Spinal cord (tissue), 10 donors: ENCODE measurements around the gene SLC6A20. TPM values are rescaled to one million over a fixed set of nuclear protein-coding genes. Genes with fewer than 3 reads are reported as not detected.

ENCODE experiments used
- DNase-seq, 6 donors: peaks; one replicate each; pipeline versions ENCODE4 v3.0.0 to v3.0.0-alpha.2; 2013 to 2015; ENCODE audit warnings: low spot score in 6 of 6, low read depth in 4 of 6
- H3K27ac ChIP-seq: one replicate; pipeline ENCODE4 v1.5.1; 2013; ENCODE audit warnings: low read depth, low read length, control low read depth
- H3K27me3 ChIP-seq: one replicate; pipeline ENCODE4 v1.6.1; 2013; ENCODE audit warnings: low read length; ENCODE audit not compliant: control insufficient read depth, insufficient read depth
- H3K36me3 ChIP-seq: one replicate; pipeline ENCODE4 v1.6.1; 2013; ENCODE audit warnings: low read length; ENCODE audit not compliant: control insufficient read depth, insufficient read depth
- H3K4me1 ChIP-seq: one replicate; pipeline ENCODE4 v1.6.1; 2013; ENCODE audit warnings: low read length; ENCODE audit not compliant: control insufficient read depth, insufficient read depth
- H3K4me3 ChIP-seq: one replicate; pipeline ENCODE4 v1.5.1; 2013; ENCODE audit warnings: low read depth, low read length, control low read depth
- H3K9me3 ChIP-seq: one replicate; pipeline ENCODE4 v1.6.1; 2013; ENCODE audit warnings: low read length; ENCODE audit not compliant: control insufficient read depth, insufficient read depth
- WGBS: methylation state at CpG from one replicate; pipeline ENCODE4 v1.1.5; 2013; ENCODE audit warnings: missing lambda C conversion rate; ENCODE audit not compliant: insufficient coverage; 5-methylcytosine and 5-hydroxymethylcytosine counted together
- long read RNA-seq, 4 donors: transcript quantifications; one replicate each; lab custom pipeline, GENCODE V29; 2026
- polyA plus RNA-seq, 2 donors: library from polyadenylated mRNA; unstranded; fragments of 120-200 nt; gene quantifications; one replicate each; pipeline ENCODE4 v1.2.1, GENCODE V29; 2013; ENCODE audit not compliant: insufficient read length in 2 of 2
- total RNA-seq, 2 donors: library from RNA; depleted of rRNA in 1 of 2; stranded (reverse); fragments of 120-200 nt in 1 of 2; fragments of >200 nt in 1 of 2; gene quantifications; one replicate each; pipeline versions ENCODE4 v1.2.3 to v1.2.4, GENCODE V29; 2013 to 2014
- donor health status: healthy.

SLC6A20 gene
- total RNA-seq (100 to 1,000 TPM in 1 of 2 donors, 10 to 100 TPM in 1; 19.0 to 110 TPM), polyA plus RNA-seq (10 to 100 TPM in 1 of 2 donors, 1 to 10 TPM in 1; 1.9 to 24.7 TPM)
- long read RNA-seq, donor 1, full-length matches to known transcripts, result 4 of 10 reads
- long read RNA-seq, donor 1, partial matches to known transcripts, result 6 of 10 reads
- long read RNA-seq, donor 1, other reads (novel, unspliced or antisense), result 0 of 10 reads
- long read RNA-seq, donor 2, partial matches to known transcripts, result 0 of 1 reads
- long read RNA-seq, donor 2, other reads (novel, unspliced or antisense), result 0 of 1 reads
- long read RNA-seq, donor 3, result 0 reads
- long read RNA-seq, donor 4, result 0 reads

GRCh38 chr3:45795882-45796765 is at the start of gene SLC6A20:
SLC6A20 (minus strand) TSS chr3:45796536; CDS start chr3:45796419, 117 bp downstream.
- Histone ChIP-seq H3K27ac (no peak within 1 kb of the TSS), H3K9me3 (no peaks in the 10 kb centered on the region), H3K27me3 (peaks cover 50% of the 10 kb centered on the region), H3K4me3 (peak within 1 kb of the TSS; percentile 41), H3K36me3 (no peaks in the 10 kb centered on the region), H3K4me1 (peaks cover 15% of the 10 kb centered on the region)
- WGBS, result 1% methylated on average over 86 of the region's 91 CpGs
- peak in 2 of 6 donors; percentile 12 to 33 for DNase-seq

- no peak for DNase-seq
- H3K9me3 ChIP-seq, result no peaks in the 10 kb centered on the region
- H3K4me1 ChIP-seq, result peaks cover 5% of the 10 kb centered on the region
- H3K4me3 ChIP-seq, result no peak overlapping the region
- peaks cover 10% of the 10 kb centered on the region for H3K27me3 ChIP-seq
- no CpG with 5 or more reads among the region's 1 CpG for WGBS
- no peaks in the 10 kb centered on the region for H3K36me3 ChIP-seq
- no peak overlapping the region for H3K27ac ChIP-seq
Measured at GRCh38 chr3:45844616-45845015, 48.3 kb upstream of the SLC6A20 start.

- H3K9me3 ChIP-seq, result no peaks in the 10 kb centered on the region
- no peak overlapping the region for H3K4me3 ChIP-seq
- peaks cover 5% of the 10 kb centered on the region for H3K27me3 ChIP-seq
- 97% methylated on average over 5 of the region's 9 CpGs for WGBS
- DNase-seq, result no peak
- peaks cover 5% of the 10 kb centered on the region for H3K4me1 ChIP-seq
- no peak overlapping the region for H3K27ac ChIP-seq
- H3K36me3 ChIP-seq, result no peaks in the 10 kb centered on the region
Measured at GRCh38 chr3:45842851-45843625, 46.7 kb upstream of the SLC6A20 start.

- Histone ChIP-seq H3K36me3 (no peaks in the 10 kb centered on the region), H3K4me1 (peaks cover 5% of the 10 kb centered on the region), H3K9me3 (no peaks in the 10 kb centered on the region), H3K4me3 (peak within 1 kb of the TSS; percentile 98), H3K27ac (peak within 1 kb of the TSS; percentile 63), H3K27me3 (peaks cover 5% of the 10 kb centered on the region)
- WGBS, result 3% methylated on average over 49 of the region's 49 CpGs
- peak; percentile 87 to 99 (median 94) for DNase-seq
Measured at GRCh38 chr3:45841757-45842491, 45.6 kb upstream of the SLC6A20 start, which contains the start of gene LZTFL1. LZTFL1 (minus strand) TSS chr3:45842119; CDS start chr3:45841991, 128 bp downstream.

GRCh38 chr3:45841420-45841756 is 45.1 kb upstream of the SLC6A20 start:
- peak in 1 of 6 donors; percentile 23 for DNase-seq
- Histone ChIP-seq H3K27ac (peak overlapping the region; percentile 63), H3K36me3 (peaks cover 1% of the 10 kb centered on the region), H3K4me1 (peaks cover 5% of the 10 kb centered on the region), H3K27me3 (peaks cover 5% of the 10 kb centered on the region), H3K4me3 (peak overlapping the region; percentile 98), H3K9me3 (no peaks in the 10 kb centered on the region)
- 1% methylated on average over 12 of the region's 15 CpGs for WGBS

- WGBS, result no CpG with 5 or more reads among the region's 1 CpG
- Histone ChIP-seq H3K36me3 (peaks cover 6% of the 10 kb centered on the region), H3K9me3 (no peaks in the 10 kb centered on the region), H3K27me3 (no peaks in the 10 kb centered on the region), H3K27ac (no peak overlapping the region), H3K4me3 (no peak overlapping the region), H3K4me1 (peaks cover 5% of the 10 kb centered on the region)
- DNase-seq, result no peak
Measured at GRCh38 chr3:45838466-45838865, 42.1 kb upstream of the SLC6A20 start.

- peaks cover 21% of the 10 kb centered on the region for H3K36me3 ChIP-seq
- peak in 2 of 6 donors; percentile 14 to 28 for DNase-seq
- WGBS, result 100% methylated on average over 1 of the region's 5 CpGs
Measured at GRCh38 chr3:45832699-45833098, 36.4 kb upstream of the SLC6A20 start.

GRCh38 chr3:45830121-45830520 is 33.8 kb upstream of the SLC6A20 start:
- Histone ChIP-seq H3K36me3 (peaks cover 17% of the 10 kb centered on the region), H3K9me3 (no peaks in the 10 kb centered on the region), H3K27ac (no peak overlapping the region), H3K4me3 (no peak overlapping the region), H3K27me3 (no peaks in the 10 kb centered on the region), H3K4me1 (no peaks in the 10 kb centered on the region)
- DNase-seq, result no peak
- WGBS, result 64% methylated on average over 2 of the region's 5 CpGs

More at GRCh38 chr3:45832699-45833098, 36.4 kb upstream of the SLC6A20 start:
- Histone ChIP-seq H3K4me1 (no peaks in the 10 kb centered on the region), H3K27ac (no peak overlapping the region), H3K9me3 (no peaks in the 10 kb centered on the region), H3K27me3 (no peaks in the 10 kb centered on the region), H3K4me3 (no peak overlapping the region)

- 100% methylated on average over 3 of the region's 3 CpGs for WGBS
- no peaks in the 10 kb centered on the region for H3K4me1 ChIP-seq
- no peaks in the 10 kb centered on the region for H3K9me3 ChIP-seq
- DNase-seq, result no peak
- no peak overlapping the region for H3K4me3 ChIP-seq
- peaks cover 17% of the 10 kb centered on the region for H3K36me3 ChIP-seq
- no peak overlapping the region for H3K27ac ChIP-seq
- H3K27me3 ChIP-seq, result no peaks in the 10 kb centered on the region
Measured at GRCh38 chr3:45826908-45827307, 30.6 kb upstream of the SLC6A20 start.
